Coronary artery (tissue), 2 donors: Measurements from ENCODE around the gene SRRM4.

Source experiments
- DNase-seq: peaks from one replicate; pipeline ENCODE4 v3.0.0-alpha.2; 2017; ENCODE audit warnings: low spot score
- H3K27ac ChIP-seq, 2 donors: fragments of 200-600 bp; sonication (generic); one replicate each; pipeline ENCODE4 v1.5.1; 2016 to 2019
- H3K4me3 ChIP-seq: fragments of 200-600 bp; sonication (generic); 2 replicates; pipeline ENCODE4 v1.5.1; 2016; ENCODE audit warnings: mild to moderate bottlenecking, moderate library complexity
- TF ChIP-seq, protein P1 (sequence below): fragments of 200-600 bp; sonication (generic); IDR thresholded peaks from one replicate; pipeline ENCODE4 v1.5.1; 2019; ENCODE audit warnings: antibody characterized with exemption

SRRM4 gene

DNA sequence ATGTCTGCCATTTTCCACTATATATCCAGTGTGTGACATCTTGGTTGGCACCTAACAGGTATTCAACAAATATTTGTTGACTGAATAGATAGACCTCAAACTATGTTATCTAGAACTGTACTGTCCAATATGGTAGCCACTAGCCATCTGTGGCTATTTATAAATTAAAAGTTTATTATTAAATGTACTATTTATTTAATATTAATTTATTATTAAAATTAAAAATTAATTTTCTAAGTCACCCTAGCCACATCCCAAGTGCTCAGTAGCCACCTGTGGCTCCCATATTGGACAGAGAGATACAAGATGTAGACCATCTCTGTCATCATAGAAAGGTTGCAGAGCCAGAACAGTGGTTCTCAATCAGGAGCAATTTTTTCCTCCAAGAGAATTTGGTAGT lies 69.3 kb downstream of the SRRM4 start:
- H3K27ac ChIP-seq: no peak overlapping the region
- no peak for DNase-seq
- TF ChIP-seq, protein P1, sequence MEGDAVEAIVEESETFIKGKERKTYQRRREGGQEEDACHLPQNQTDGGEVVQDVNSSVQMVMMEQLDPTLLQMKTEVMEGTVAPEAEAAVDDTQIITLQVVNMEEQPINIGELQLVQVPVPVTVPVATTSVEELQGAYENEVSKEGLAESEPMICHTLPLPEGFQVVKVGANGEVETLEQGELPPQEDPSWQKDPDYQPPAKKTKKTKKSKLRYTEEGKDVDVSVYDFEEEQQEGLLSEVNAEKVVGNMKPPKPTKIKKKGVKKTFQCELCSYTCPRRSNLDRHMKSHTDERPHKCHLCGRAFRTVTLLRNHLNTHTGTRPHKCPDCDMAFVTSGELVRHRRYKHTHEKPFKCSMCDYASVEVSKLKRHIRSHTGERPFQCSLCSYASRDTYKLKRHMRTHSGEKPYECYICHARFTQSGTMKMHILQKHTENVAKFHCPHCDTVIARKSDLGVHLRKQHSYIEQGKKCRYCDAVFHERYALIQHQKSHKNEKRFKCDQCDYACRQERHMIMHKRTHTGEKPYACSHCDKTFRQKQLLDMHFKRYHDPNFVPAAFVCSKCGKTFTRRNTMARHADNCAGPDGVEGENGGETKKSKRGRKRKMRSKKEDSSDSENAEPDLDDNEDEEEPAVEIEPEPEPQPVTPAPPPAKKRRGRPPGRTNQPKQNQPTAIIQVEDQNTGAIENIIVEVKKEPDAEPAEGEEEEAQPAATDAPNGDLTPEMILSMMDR: no peak
- H3K4me3 ChIP-seq: no peak overlapping the region

DNA sequence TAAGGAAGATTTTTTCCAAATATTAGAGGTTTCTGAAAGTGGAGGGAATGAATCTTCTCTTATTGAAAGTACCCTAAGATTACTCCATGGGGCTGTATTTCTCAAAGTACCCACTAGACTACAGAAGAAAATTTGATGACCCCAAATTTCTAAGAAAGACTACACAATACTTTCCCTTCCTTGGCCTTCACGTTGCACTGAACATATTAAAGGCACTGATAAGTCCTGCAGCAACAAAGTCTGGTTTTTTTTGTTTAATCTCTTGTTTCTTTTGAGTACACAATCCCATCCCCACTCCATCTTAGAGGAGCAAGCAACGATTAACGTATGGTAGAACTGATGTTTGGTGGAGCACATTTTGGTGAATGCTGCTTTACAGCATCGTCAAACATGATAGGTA lies 70.1 kb downstream of the SRRM4 start:
- TF ChIP-seq, protein P1: no peak
- no peak overlapping the region for H3K27ac ChIP-seq
- DNase-seq: no peak
- no peak overlapping the region for H3K4me3 ChIP-seq

DNA sequence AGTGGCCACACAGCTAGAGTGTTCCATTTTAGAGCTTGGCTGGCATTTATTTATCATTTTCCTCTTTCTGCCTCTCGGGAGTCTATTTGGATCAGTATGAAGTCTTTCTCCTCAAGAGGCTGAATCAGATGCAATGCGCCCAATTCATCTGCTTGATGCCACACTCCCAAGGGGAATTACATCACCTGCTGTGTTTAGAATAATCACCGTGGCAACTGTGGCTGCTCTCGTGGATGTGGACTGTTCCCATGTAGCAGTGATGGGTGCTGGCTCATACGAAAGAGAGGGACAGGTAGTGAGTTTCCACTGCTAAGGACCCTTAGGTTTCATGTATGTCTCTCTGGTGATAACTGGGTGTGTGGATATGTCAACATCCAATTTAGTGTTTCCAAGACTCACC lies 70.7 kb downstream of the SRRM4 start:
- TF ChIP-seq, protein P1: no peak
- DNase-seq: no peak
- H3K4me3 ChIP-seq: no peak overlapping the region
- no peak overlapping the region for H3K27ac ChIP-seq

DNA sequence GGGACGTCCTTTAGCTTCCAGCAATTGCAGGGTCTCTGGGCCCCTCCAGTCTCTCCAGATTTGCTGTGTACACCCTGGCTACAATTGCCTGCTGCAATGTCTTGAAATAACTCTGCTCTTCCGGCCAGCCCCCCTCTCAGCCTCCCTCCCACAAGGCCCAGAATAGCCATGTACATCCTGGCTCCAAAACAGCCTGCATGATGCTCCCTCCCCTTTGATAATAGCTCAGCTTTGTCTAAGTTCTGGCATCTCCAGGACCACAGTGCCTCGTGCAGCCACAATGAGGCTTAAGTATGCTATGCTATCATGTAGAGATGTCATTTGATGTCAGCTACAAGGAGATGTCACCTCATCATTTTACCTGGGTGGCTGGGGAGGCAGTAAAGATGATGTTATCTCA lies 74.6 kb downstream of the SRRM4 start:
- TF ChIP-seq, protein P1: no peak
- Histone ChIP-seq H3K4me3 (no peak overlapping the region), H3K27ac (no peak overlapping the region)
- no peak for DNase-seq

DNA sequence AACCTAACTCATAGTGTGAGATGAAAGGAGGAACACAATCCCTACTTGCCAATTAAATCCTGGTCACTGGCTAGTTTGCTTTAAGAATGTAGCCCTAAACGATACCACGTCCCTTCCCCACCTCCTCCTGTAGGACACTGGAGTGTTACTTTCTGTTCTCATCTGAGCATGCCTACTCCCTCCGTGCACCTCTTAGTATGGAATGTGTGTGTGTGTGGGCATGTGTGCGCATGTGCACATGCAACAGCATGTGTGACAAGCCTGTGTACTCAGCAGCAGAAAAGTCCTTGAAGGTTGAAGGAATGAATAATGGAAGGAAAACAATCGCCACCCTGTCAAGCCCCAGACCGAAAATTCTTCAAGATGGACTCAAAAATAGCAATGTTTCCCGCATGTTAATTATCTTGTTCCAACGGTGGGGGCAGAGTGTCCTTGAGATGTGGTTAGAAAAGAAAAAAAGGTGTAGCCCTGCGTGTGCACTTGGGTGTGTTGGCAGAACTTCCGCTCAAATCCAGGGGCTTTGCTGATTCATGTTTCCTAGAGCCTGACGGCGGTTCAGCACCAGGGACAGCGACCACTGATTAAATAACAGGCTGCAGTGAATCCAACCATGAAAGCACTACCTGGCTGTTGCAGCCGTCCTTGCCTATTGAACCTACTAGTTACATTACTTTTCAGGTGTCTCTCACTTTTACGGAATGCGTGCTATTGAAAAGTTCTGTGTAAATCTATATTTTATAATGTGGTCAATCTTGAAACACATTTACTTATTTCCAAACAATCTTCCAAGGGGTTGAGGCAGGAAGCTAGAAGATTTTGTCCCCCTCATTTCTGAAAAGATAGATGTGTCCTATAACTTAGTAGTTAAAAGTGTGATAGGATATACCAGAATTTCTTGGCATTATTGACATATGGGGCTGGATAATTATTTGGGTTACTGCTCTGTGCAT lies 79.8 kb downstream of the SRRM4 start:
- no peak for DNase-seq
- no peak overlapping the region for H3K27ac ChIP-seq
- TF ChIP-seq, protein P1: no peak
- H3K4me3 ChIP-seq: no peak overlapping the region

DNA sequence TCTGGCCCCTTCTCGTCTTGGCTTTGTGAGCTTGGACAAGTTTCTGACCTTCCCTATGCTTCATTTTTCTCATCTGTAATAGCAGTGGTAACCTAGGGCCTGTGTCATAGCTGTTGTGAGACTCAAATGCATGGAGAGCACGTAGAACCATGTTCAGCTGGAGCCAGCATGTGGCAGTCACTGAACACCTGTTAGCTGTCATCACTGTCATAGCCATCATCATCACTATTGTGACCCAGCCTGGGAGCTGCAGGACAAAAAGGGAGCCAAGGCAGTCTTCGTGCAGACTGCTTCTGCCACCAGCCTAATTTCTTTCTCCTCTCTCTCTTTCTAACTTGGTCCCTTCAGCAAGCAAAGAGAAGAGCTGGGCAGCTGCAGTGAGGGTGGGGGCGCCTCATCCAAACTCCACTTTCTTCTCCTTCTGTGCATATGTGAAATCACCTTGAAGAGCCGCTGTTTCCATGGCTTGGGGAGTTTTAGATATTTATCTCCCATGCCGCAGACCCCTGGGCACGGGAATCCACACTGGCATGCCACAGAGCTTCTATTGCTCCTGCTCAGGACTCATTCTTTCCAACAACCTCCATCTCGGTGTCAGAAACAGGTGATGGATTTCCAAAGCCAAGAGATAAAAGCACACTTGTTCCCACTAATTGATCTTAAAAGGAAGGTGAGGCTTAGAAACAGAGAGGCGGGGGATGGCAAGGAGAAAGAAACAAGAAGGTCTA lies 87.0 kb downstream of the SRRM4 start:
- Histone ChIP-seq H3K27ac (no peak overlapping the region), H3K4me3 (no peak overlapping the region)
- DNase-seq: no peak
- TF ChIP-seq, protein P1: no peak
